Endometrial microvascular endothelial cells (primary cell): ENCODE results near the gene SMIM7. TPM values are rescaled to one million over a fixed set of nuclear protein-coding genes. Genes with fewer than 3 reads are reported as not detected.

Experiments used
- in situ Hi-C: cut with HindIII; loops from 2 replicates; pipeline ENCODE4 v1.10.0; 2017; ENCODE audit warnings: low sequenced_read_pairs, low pct_unique_long_range_greater_than_20kb; ENCODE audit errors: inconsistent ontology term
- total RNA-seq: library from RNA; depleted of rRNA; stranded (reverse); fragments of >200 nt; gene quantifications from one replicate; pipeline ENCODE4 v1.2.3, GENCODE V29; 2015; ENCODE audit errors: inconsistent ontology term

Gene SMIM7
- total RNA-seq, 1 donor from 2014 or later: 114 TPM

DNA sequence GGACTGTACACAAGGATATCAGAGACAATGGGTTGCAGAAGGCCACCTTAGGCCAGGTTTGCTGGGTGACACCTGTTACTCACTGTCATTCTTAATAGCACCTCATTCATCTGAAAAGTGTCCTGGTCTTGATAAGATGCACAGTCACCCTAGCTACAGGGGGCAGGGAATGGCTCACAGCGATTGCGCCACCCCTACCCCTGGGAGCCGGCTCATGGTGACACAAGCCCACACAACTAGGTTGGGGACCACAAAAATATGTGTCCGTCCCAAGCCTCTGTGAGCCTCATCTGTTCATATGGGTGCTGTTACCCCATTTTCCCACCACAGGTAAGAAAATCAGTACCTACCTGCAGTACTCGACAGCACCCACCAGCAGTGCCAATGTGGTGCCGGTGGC is 55.3 kb downstream of the SMIM7 start:
- in situ Hi-C loops: no loop called here

GRCh38 chr19:16603090-16603489 is 56.9 kb downstream of the SMIM7 start:
- in situ Hi-C loops: no loop called here

DNA sequence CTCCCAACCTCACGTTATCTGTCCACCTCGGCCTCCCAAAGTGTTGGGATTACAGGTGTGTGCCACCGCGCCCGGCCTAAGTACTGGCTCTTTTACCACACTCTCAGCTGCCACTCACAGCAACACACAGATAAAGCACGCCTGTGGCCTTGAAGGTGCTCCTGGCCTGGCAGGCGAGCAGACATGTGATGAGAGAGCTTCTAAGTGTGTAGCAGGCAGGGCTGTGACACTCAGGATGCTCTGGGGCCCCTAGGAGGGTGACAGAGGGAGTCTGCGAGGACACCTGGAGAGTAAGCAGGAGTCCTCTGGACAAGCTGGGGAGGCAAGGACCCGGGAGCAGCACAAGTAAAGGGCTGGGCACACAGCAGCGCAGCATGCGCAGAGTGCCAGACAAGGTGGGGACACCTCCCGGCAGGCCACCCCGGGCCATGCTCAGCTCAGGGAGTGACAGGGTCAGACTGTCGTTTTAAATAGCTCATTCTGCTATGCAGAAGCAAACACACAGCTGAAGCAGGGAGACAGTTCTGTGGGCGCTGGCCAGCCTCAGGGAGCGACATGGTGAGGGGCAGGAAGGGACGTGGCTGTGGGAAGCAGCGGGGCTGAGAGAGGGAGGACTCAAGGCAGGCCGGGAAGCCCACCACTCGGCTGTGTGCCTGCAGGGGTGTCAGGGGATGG is 58.4 kb downstream of the SMIM7 start:
- in situ Hi-C loops: no loop called here

DNA sequence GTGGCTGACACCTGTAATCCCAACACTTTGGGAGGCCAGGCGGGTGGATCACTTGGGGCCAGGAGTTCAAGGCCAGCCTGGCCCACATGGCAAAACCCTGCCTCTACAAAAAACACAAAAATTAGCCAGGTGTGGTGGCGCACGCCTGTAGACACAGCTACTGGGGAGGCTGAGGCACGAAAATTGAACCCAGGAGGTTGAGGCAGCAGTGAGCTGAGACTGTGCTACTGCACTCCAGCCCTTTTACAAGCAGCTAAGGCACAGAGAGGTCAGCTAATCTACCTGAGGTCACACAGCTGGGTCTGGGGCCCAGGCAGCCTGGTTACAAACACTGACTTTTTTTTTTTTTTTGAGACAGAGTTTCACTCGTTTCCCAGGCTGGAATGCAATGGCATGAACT is 59.1 kb downstream of the SMIM7 start:
- in situ Hi-C loops: no loop called here

DNA sequence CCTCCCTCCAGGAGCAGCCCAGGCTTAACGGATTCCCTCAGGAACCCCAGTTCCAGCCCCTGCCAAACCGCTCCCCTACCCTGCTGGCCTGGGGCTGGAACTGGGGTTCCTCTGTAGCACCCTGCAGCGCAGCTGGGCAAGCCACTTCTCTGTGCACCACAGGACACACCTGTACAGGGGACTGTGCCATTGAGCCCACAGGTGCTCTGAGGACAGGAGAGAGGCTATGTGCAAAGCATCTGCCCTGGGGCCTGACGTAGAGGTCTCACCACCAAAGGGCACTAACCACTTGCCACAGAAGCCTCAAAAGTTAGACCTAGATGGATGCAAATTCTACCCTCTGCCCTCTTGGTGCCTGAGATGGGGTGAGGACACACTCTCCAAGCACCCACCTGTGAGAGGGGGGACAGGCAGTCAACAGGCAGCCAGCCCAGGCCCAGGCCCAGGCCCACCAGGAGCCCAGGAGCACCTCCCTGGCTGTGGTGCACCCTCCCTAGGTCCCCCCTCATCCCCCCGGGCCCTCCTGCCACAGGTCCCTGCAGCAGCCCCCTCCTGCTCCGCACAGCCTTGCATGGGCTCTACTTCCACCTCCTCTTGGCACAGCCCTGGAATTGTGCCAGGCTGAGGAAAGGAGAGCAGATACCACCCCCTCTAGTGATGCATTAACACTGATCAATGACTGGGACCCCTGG is 60.1 kb downstream of the SMIM7 start:
- in situ Hi-C loops: no loop called here

DNA sequence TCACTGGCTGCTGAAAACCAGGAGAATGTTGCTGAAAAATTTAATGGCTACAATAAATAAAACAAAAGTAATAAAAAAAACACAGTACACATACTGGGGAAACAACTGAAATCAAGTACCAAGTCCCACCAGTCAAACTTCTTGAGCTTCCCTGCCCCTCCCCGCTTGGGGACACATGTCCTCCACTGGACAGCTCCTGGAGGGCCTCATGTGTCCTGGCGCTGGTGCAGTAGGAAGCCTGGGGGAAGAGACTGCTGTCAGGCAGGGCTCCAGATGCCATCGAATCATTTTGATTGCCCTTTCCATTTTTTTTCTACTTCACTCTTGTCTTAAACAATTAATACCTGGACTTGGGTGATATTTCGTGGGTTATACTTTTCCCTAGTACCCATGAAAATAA is 61.1 kb downstream of the SMIM7 start:
- in situ Hi-C loops: no loop called here

GRCh38 chr19:16596399-16596798 is 63.5 kb downstream of the SMIM7 start:
- in situ Hi-C loops: no loop called here

Other genes with a start within 250 kb of the SMIM7 start
- 8.7 TPM for gene EPS15L1, start 188.2 kb downstream of the SMIM7 start, total RNA-seq
- not detected for gene CALR3, start 164.0 kb downstream of the SMIM7 start, total RNA-seq
- gene C19orf44, start 163.8 kb downstream of the SMIM7 start, total RNA-seq: 2.4 TPM
- gene CHERP, start 117.7 kb downstream of the SMIM7 start, total RNA-seq: 10.6 TPM
- 31.7 TPM for gene SLC35E1, start 87.7 kb downstream of the SMIM7 start, total RNA-seq
- gene MED26, start 31.9 kb downstream of the SMIM7 start, total RNA-seq: 8.5 TPM
- not detected for gene TMEM38A, start 995 bp upstream of the SMIM7 start, total RNA-seq
- gene NWD1, start 59.7 kb upstream of the SMIM7 start, total RNA-seq: not detected
- 23.3 TPM for gene SIN3B, start 169.3 kb upstream of the SMIM7 start, total RNA-seq
- gene F2RL3, start 228.9 kb upstream of the SMIM7 start, total RNA-seq: not detected